Neural progenitor cell (in vitro differentiated cells): Measurements from ENCODE around the gene GPX5. TPM values are rescaled to one million over a fixed set of nuclear protein-coding genes. Genes with fewer than 3 reads are reported as not detected.

Experiments used
- DNase-seq: peaks from one replicate; pipeline ENCODE4 v3.0.0-alpha.2; 2016; ENCODE audit warnings: low spot score
- H2AFZ ChIP-seq: fragments of 200-600 bp; sonication (generic); replicated peaks from 2 replicates; pipeline ENCODE4 v1.6.1; 2016; ENCODE audit warnings: antibody characterized with exemption
- H3F3A ChIP-seq: fragments of 200-600 bp; sonication (generic); 2 replicates; pipeline ENCODE4 v1.6.1; 2016; ENCODE audit warnings: antibody characterized with exemption, low read depth
- H3K27ac ChIP-seq: fragments of 200-600 bp; sonication (generic); 2 replicates; pipeline ENCODE4 v1.5.1; 2016; ENCODE audit warnings: mild to moderate bottlenecking
- H3K27me3 ChIP-seq: fragments of 200-600 bp; sonication (generic); 2 replicates; pipeline ENCODE4 v1.6.1; 2016; ENCODE audit warnings: mild to moderate bottlenecking, moderate library complexity
- H3K36me3 ChIP-seq: fragments of 200-600 bp; sonication (generic); 2 replicates; pipeline ENCODE4 v1.5.1; 2016
- H3K4me1 ChIP-seq: fragments of 200-600 bp; sonication (generic); 2 replicates; pipeline ENCODE4 v1.6.1; 2016; ENCODE audit warnings: mixed run types
- H3K4me2 ChIP-seq: fragments of 200-600 bp; sonication (generic); 2 replicates; pipeline ENCODE4 v1.6.1; 2016
- H3K4me3 ChIP-seq: fragments of 200-600 bp; sonication (generic); 2 replicates; pipeline ENCODE4 v1.5.1; 2016
- H3K79me2 ChIP-seq: fragments of 200-600 bp; sonication (generic); 2 replicates; pipeline ENCODE4 v1.6.1; 2016; ENCODE audit warnings: low read depth
- H3K9ac ChIP-seq: fragments of 200-600 bp; sonication (generic); 2 replicates; pipeline ENCODE4 v1.6.1; 2016
- H3K9me3 ChIP-seq: fragments of 200-600 bp; sonication (generic); 2 replicates; pipeline ENCODE4 v1.5.1; 2016; ENCODE audit warnings: low read depth
- H4K20me1 ChIP-seq: fragments of 200-600 bp; sonication (generic); 2 replicates; pipeline ENCODE4 v1.6.1; 2016; ENCODE audit warnings: low read depth
- H3K27ac Mint-ChIP-seq: 3 replicates; pipeline ENCODE4 v1.8.0; 2021; ENCODE audit warnings: mixed read lengths
- H3K27me3 Mint-ChIP-seq: 2 replicates; pipeline ENCODE4 v1.8.0; 2022; ENCODE audit warnings: low read depth, mild to moderate bottlenecking, inconsistent platforms, moderate library complexity, mixed read lengths; ENCODE audit not compliant: insufficient read depth
- H3K36me3 Mint-ChIP-seq: 3 replicates; pipeline ENCODE4 v1.8.0; 2021; ENCODE audit warnings: mixed read lengths
- H3K4me1 Mint-ChIP-seq: 3 replicates; pipeline ENCODE4 v1.8.0; 2021; ENCODE audit warnings: mixed read lengths
- H3K4me3 Mint-ChIP-seq: 3 replicates; pipeline ENCODE4 v1.8.0; 2021; ENCODE audit warnings: mild to moderate bottlenecking, moderate library complexity, mixed read lengths
- H3K9me3 Mint-ChIP-seq: 3 replicates; pipeline ENCODE4 v1.8.0; 2020; ENCODE audit warnings: mixed read lengths
- CTCF ChIP-seq: fragments of 200-600 bp; sonication (generic); IDR thresholded peaks from 2 replicates; pipeline ENCODE4 v1.5.1; 2017; ENCODE audit warnings: antibody characterized with exemption, mild to moderate bottlenecking
- EZH2 ChIP-seq: fragments of 200-600 bp; sonication (generic); IDR thresholded peaks from 2 replicates; pipeline ENCODE4 v1.6.1; 2017; ENCODE audit warnings: antibody characterized with exemption, mild to moderate bottlenecking, moderate library complexity
- EZH2phosphoT487 ChIP-seq: fragments of 200-600 bp; sonication (generic); IDR thresholded peaks from 2 replicates; pipeline ENCODE4 v1.6.1; 2017; ENCODE audit warnings: antibody characterized with exemption
- total RNA-seq: library from RNA; depleted of rRNA; stranded (reverse); fragments of >200 nt; gene quantifications from 2 replicates; pipeline ENCODE4 v1.2.3, GENCODE V29; 2015; ENCODE audit warnings: low replicate concordance

GPX5 gene
- total RNA-seq, 1 donor from 2014 or later, result not detected

- Histone ChIP-seq H3K27me3 (no peaks in the 10 kb centered on the region), H4K20me1 (no peaks in the 10 kb centered on the region), H3K4me3 (no peak overlapping the region), H3K36me3 (no peaks in the 10 kb centered on the region), H3K27ac (no peak overlapping the region), H3K4me2 (no peak overlapping the region), H3K9me3 (no peaks in the 10 kb centered on the region), H3F3A (peaks cover 8% of the 10 kb centered on the region), H3K79me2 (no peaks in the 10 kb centered on the region), H3K4me1 (peaks cover 6% of the 10 kb centered on the region), H3K9ac (no peak overlapping the region), H2AFZ (peak overlapping the region; percentile 64)
- Mint-ChIP-seq H3K4me3 (no peak overlapping the region), H3K36me3 (no peaks in the 10 kb centered on the region), H3K27me3 (no peaks in the 10 kb centered on the region), H3K27ac (peak overlapping the region; percentile 6), H3K9me3 (peaks cover 2% of the 10 kb centered on the region), H3K4me1 (peaks cover 5% of the 10 kb centered on the region)
- TF ChIP-seq EZH2 (no peak), CTCF (no peak), EZH2phosphoT487 (no peak)
- DNase-seq, result no peak
Measured at GRCh38 chr6:28530777-28531176, 5.1 kb downstream of the GPX5 start.

- Histone ChIP-seq H3K4me3 (no peak overlapping the region), H4K20me1 (no peaks in the 10 kb centered on the region), H3K9me3 (no peaks in the 10 kb centered on the region), H3K79me2 (no peaks in the 10 kb centered on the region), H3F3A (peaks cover 16% of the 10 kb centered on the region), H2AFZ (no peak overlapping the region), H3K27ac (no peak overlapping the region), H3K9ac (no peak overlapping the region), H3K4me2 (no peak overlapping the region), H3K27me3 (no peaks in the 10 kb centered on the region), H3K36me3 (no peaks in the 10 kb centered on the region), H3K4me1 (peaks cover 6% of the 10 kb centered on the region)
- Mint-ChIP-seq H3K27ac (no peak overlapping the region), H3K4me1 (peaks cover 5% of the 10 kb centered on the region), H3K36me3 (no peaks in the 10 kb centered on the region), H3K27me3 (no peaks in the 10 kb centered on the region), H3K4me3 (no peak overlapping the region), H3K9me3 (peaks cover 2% of the 10 kb centered on the region)
- TF ChIP-seq EZH2, result no peak
- peak; percentile 49 for TF ChIP-seq CTCF
- no peak for TF ChIP-seq EZH2phosphoT487
- peak; percentile 38 for DNase-seq
Measured at GRCh38 chr6:28531479-28532128, 5.9 kb downstream of the GPX5 start.

- H3K36me3 ChIP-seq, result no peaks in the 10 kb centered on the region
- Mint-ChIP-seq H3K36me3 (no peaks in the 10 kb centered on the region), H3K4me1 (peaks cover 8% of the 10 kb centered on the region), H3K4me3 (no peak overlapping the region), H3K9me3 (peaks cover 2% of the 10 kb centered on the region), H3K27me3 (peaks cover 5% of the 10 kb centered on the region), H3K27ac (no peak overlapping the region)
- H3K9me3 ChIP-seq, result no peaks in the 10 kb centered on the region
- no peak overlapping the region for H3K9ac ChIP-seq
- no peak for DNase-seq
- H3K79me2 ChIP-seq, result no peaks in the 10 kb centered on the region
- H3K4me2 ChIP-seq, result no peak overlapping the region
- peaks cover 22% of the 10 kb centered on the region for H3F3A ChIP-seq
- H4K20me1 ChIP-seq, result no peaks in the 10 kb centered on the region
- TF ChIP-seq EZH2 (no peak), CTCF (no peak), EZH2phosphoT487 (no peak)
- H3K27ac ChIP-seq, result no peak overlapping the region
- H3K4me1 ChIP-seq, result peaks cover 10% of the 10 kb centered on the region
- no peak overlapping the region for H2AFZ ChIP-seq
- no peaks in the 10 kb centered on the region for H3K27me3 ChIP-seq
- no peak overlapping the region for H3K4me3 ChIP-seq
Measured at GRCh38 chr6:28534306-28534705, 8.6 kb downstream of the GPX5 start.
